Activated CD4-positive, alpha-beta T cell treated with anti-CD3 and anti-CD28 coated beads, Interleukin-2, amount 50 U/mL, for 1 hour (primary cell): ENCODE measurements around the gene CCDC152.

Experiments used
- DNase-seq: peaks from one replicate; pipeline ENCODE4 v3.0.0-alpha.2; 2020

Gene CCDC152

DNA sequence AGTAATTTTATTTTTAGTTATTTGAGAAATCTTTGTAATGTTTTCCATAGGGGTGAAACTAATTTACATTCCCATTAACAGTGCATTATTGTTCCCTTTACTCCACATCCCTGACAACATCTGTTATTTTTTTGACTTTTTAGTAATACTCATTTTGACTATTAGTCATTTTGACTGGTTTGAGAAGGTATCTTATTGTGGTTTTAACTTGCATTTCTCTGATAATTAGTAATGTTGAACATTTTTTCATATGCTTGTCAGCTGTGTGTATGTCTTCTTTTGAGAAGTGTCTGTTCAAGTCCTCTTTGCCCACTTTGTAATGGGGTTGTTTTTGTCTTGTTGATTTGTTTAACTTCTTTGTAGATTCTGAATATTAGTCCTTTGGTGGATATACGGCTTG lies 27.5 kb downstream of the CCDC152 start:
- DNase-seq: no peak

DNA sequence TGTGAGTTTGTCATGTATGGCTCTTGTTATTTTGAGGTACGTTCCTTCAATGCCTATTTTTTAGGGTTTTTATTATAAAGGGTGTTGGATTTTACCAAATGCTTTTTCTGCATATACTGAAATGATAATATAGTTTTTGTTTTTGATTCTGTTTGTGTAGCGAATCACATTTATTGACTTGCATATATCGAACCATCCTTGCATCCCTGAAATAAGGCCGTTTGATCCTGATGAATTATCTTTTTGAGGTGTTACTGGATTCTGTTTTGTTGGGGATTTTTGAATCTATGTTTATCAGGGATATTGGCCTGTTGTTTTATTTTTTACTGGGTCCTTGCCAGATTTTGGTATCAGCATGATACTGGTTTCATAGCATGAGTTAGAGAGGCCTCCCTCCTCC lies 29.1 kb downstream of the CCDC152 start:
- no peak for DNase-seq

DNA sequence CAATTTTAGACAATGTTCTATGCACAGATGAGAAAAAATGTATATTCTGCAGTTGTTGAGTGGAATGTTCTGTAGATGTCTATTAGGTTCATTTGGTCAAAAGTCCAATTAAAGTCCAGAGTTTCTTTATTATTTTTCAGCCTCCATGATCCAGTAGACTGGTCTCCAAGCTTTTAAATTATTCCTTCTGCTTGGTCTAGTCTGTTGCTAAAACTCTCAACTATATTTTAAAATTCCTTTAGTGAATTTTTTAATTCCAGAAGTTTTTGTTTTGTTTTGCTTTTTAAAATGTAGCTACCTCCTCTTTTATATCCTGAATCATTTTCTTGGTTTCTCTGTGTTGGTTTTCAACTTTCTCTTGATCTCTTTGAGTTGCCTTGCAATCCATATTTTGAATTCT lies 30.5 kb downstream of the CCDC152 start:
- no peak for DNase-seq

DNA sequence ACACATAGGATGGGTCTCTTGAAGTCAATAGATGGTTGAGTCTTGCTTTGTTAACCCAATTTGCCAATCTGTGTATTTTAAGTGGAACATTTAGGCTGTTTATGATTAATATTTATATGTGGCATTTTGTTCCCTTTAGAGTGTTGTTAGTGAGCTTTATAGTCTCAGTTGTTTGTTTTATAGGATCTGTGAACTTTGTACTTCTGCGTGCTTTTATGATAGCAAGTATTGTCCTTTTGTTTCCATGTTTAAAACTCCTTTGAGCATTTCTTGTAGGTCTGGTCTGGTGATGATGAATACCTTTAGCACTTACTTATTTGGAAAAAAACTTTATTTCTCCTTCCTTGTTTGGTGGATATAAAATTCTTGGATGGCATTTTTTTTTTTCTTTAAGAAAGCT lies 31.2 kb downstream of the CCDC152 start:
- no peak for DNase-seq

DNA sequence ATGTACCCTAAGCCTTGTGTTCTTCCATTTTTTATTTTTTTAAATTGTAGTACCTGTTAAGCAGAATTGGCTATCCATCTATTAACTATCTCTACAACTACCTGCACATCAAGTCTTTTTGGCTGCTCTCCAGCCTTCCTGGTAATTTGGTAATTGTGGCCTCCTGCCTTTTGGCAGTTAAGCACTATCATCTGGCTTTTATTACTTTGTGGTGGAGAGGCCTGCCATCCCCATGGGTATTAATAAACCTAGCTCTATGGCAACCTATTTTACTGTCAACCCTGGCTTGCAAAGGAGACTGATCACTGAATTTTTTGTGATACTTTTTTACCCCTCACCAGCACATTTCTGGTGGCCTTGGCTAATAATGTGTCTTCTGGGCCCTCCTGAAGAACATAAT lies 34.5 kb downstream of the CCDC152 start:
- no peak for DNase-seq

DNA sequence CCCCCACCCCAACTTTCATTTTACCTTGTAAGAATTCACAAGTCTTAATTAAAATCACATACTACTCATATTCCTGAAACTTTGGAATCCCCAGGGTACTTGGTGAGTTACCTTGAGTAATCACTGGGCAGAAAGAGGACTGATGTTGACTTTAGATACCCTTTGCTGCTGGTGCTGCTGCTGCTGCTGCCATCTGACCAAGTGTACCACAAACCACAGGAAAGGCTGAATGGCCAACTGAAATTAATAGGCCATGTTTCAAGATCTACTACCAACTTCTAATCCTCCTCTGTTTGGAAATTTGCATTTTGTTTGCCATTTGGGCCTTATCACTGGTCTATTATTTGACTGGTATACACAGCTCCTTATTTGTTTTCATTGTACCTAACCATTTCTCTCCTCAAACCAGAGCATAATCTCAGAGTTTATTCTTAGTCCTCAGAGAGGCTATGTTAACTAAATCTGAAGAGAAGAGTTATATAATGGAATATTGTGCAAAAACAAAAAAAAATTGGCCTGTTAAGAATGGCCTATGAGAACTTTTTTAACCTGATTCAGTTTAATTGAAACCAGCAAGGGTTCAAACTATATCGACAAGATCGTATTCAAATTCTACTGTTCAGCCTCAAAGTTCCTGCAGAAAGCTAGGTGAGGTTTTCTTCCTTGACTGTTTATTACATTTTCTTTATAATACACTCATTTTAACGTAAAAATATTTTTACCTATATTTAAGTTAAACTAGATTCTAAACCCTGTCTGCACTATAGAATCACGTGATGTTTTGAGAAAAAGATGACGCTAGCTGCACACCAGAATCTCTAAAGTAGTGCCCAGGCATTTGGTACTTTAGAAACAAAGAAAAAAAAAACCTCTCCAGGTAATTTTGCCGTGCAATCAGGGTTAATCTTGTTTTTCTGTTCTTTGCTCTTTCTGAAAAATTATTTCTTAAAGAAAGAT lies 41.9 kb downstream of the CCDC152 start:
- no peak for DNase-seq

DNA sequence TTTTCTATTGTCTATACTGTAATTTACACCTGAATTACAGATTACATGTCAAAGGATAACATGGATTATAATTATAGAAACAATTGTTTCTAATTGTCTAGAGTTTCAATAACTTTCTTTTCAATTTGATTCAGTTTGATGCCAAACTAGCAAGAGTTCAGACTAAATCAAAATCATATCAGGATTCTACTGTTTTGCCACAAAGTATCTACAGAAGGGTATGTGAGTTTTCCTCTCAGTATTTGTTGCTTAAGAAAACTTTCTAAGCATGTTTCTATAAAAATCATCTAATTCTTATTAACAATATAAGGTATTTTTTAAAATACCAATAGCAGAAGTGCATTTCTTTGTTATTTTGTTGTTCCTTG lies 42.6 kb downstream of the CCDC152 start:
- DNase-seq: no peak

DNA sequence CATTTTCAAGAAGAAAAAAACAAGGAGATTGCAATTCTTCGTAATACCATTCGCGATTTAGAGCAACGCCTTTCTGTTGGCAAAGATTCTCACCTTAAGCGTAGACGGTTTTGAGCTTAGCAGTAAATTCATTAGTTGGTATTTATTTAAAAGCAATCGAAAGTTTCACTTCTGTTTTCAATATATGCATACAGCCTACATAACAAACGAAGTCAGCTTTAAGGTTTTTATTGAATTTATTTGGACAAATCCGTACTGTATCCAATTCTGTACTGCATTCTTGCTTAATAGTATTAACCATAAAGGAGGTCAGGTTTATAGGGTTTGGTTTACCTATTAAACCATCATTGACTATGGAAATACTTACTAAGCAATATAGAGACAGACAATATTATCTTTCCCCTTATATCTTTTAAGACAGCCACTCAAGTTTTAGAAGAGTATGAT lies 43.1 kb downstream of the CCDC152 start:
- DNase-seq: no peak

DNA sequence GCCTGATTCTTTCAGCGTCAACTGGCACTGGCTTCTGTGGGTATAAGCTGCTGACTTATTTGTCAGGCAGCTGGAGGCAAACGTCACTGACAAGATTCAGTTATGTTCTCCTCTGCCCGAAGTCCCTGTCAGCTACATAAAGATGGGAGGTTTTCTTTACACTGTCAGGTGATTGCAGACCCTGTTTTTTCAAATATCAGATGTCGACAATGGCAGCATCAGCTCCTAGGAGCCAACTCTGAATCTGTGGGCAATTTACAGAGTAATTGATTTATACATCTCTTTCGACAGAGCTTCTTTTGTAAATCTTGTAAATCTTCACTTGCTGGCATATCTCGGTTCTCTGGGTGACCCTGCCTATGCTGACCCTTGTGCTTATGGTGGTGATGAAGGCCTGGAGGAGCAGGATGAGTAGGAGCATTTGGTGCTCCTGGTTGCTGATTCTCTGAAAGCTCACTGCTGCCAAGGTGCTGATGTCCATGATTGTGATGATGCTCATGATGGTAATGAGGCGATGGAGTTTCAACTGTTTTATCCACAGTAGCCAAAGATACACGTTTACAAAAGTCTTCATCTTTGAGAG lies 44.2 kb downstream of the CCDC152 start:
- no peak for DNase-seq

DNA sequence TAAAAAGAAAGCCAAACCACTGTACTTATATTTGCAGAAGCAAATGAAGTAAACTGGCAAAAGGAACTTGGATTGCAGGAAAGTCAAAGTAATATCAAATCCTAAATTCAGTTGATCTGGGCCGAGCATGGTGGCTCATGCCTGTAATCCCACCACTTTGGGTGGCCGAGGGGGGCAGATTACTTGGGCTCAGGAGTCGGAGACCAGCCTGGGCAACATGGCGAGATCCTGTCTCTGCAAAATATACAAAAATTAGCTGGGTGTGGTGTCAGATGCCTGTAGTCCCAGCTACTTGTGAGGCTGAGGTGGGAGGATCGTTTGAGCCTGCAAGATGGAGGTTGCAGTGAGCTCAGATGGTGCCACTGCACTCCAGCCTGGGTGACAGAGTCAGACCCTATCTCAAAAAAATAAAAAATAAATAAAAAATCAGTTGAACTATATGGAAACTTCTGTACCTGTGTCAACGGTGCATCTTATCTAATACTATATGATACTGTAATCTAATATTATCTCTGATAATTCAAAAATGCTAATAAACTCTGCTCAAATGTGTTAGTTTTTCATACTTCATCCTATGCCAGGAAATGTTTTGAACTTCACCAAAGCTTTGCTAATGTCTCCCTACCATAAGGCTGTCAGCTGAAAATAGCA lies 45.0 kb downstream of the CCDC152 start:
- no peak for DNase-seq

DNA sequence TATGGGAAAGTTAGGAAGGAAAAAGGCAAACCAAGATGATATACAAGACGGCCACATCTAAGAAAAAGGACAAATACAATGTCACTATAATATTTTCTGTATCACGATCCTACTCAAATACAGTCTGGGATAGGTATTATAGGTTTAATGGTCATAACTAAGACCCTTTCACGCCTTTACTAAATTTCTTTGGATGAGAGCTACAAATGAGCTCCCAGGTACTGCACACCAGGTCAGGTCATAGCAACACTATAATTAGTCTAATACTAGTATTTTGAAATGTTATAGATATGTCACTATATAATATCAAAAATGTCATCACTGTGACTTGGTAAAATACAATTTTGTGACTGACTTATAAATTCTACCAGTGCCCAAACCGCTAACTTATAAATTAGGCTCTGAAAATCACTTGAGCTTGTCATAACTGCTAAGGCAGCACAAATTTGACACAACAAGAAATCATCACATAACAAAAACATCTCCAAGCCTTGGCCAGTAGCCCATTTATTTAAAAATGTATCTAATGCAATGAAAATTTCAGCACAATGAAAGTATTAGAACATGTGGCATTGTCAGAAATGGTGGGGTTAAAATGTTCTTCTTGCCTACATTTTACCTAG lies 48.2 kb downstream of the CCDC152 start:
- DNase-seq: no peak

DNA sequence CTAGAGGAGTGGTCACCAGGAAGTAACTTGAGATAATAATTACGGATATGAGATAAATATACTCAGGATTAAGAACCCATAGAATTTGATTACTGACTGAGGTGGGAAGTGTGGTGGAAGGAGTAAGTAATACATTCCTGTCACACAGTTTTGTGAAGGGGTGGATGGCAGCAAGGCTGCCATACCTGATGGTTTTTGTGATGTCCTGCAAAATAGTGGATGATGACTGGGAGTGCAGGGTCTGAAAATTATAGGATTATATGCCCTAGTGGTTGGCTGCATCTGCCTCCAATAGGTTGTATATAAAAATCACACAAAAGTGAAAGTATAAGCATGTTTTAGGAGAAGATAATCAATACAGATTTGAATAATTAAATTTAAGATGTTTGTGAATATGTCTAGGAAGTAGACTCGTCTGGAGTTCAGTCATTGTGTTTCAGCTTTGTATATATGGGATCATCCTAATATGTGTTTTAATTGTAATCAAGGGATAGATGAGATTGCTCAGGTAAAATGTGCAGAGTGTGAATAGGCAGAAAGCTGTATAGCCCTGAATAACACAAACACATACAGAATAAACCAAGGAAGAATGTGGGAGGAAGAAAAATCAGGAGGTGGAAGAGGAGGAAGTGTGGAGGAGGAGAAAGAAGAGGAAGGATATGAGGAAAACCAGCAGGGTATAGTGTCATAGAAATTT lies 49.5 kb downstream of the CCDC152 start:
- DNase-seq: no peak

DNA sequence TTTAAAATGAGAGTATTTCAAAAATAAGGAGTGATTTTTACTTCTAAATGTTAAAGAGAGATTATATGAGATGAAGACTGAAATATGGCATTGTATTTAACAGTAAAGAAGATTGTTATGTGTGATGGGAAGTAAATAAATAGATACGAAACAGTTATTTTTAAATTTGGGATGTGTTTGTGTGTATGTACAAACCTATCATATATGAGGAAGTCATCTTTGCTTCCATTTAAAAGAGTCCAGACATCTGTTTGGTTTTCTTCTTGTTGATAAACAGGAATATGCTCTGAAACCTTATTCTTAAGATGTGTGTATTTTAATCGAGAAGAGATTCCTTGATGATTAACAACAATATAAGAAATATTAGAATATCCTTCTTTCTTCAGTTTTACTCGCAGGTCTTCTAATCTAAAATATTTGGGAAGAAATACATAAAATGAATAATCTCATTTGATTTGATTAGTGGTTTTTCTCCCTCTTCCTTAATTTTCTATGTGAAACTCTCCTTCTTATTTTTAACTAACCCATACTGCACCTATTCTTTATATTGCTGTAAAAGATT lies 50.2 kb downstream of the CCDC152 start:
- no peak for DNase-seq

DNA sequence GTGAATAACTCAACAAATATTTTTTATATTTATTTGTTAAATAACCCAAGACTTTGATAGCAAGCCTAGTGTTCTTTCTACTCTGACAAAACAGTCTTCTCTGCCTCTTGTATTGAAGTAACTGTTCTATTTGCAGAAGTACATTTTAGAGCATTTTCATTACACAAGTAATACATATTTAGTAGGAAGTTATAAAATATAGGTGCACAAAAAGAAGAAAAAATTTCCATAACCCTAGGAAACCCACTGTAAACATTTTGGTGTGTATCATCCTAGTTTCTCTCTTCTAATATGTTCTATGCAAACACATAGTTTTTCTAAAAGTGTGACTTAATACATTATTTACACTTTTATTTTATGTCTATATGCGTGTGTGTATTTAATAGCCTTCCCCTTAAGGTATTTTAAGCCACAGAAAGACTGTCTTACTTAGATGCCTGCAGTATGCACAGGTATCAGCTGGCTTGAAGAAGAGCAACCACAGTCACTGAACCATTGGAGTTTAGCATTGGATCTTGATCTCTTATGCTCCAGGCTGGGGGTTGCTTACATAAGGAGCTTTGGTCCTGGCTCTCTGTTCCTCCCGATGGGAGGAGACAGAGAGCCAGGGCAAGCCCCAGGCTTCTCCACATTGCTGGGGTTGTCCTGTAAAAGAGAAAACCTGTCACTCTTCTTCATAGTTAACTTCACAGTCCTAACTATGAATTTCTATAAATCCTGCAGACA lies 51.3 kb downstream of the CCDC152 start:
- no peak for DNase-seq

DNA sequence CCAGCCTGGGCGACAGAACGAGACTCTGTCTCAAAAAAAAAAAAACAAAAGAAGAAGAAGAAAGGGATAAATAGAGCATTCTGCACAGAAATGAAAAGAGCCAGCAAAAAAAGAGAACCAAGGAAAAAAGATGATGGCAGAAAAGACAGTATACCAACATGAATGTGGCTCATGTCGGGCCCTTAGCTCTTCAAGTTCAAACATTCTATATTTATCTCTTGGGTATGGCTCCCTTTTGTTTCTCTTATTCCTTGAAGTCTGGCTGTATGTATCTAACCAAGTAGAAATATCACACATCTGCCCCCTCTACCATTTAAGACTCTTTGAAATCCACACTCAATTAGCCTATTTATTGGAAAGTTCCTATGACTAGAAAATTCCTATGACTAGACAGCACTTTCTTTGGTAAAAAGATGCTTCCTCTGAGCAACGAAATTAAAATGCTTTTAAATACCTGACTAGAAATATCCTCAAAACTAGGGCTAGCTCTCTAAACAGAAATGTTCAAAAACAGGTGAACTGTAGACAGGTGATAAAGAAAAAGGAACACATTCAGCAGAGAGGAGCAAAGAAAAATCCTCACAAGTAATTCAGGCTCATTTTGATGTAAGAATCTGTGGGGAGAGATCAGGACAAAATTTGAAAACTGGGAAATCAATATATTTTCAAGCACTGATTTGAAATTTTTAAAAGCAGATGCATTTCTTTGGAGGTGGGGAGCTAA lies 52.4 kb downstream of the CCDC152 start:
- no peak for DNase-seq

DNA sequence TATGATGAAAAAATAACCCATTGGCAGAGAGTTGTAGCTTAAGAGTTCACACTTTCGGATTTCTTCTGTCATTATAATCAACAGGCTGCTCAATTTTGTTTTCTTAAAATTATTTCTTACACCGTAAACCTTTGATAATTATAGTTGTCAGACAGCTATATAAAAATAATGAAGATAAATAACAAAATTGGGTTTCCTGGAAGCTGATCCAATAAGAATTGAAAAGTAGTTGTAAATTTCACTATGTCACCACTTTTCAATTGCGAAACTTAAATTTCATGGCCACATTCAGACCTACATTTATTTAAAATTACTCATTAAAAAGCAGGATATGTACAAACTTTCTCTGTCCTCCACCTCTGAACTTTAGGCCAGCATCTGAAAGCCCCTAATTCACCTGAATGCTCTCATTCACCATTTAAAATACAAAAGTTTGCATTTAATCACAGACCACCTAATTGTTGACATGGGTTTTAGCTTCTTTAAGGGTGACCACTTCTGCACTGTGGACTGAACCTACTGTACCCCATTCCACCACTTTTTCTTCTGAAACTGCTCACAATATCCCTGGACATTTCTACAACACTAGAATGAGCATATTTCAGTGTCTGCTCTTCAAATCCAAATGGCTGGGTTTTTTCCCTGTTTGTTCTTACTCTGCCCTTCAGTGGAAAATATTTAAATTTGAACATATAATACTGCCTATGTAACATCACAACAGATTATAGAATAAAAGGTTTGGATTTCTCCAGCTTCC lies 54.4 kb downstream of the CCDC152 start:
- DNase-seq: no peak

DNA sequence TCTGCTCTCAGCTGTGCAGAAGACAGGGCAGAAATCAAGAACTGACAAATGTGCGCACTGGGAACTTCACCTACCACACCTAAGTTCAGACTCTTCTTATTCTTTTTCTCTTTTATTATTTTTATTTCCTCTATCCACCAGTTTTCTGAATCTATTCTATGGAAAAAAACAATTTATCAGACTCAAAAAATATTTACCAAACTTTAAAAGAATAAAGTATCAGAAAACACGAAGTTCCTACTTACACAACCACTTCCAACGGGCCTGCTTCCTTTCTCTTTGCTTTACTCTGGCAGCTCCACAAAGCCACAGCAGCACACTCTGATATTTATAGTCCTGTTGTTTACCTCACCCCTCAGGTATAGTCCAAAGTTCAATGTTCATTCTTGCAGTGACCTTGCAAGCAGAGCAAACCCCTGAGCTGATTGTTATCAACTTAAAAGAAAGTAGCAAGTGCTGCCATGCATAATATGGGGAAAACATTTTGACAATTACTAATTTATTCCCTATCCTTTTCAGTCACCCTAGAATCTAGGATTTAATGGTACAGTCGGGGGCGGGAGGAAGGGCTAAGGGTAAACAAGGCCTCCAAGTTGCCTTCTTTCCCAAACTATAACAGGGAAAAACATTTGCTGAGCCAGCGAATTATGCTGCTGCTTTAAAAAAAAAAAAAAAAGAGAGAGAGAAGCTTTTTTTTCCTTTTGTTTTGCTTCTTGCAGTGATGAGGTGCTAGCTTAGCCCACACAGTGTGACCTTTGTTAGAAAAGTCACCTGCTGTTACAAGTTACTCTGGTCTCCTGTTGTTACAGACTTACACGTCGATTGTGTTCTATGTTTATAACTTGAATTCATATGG lies 55.2 kb downstream of the CCDC152 start, which contains the start of gene SELENOP:
TSS of gene SELENOP (minus strand) at position 302 of the 856 bp plus-strand sequence. CDS start 3,539 bp downstream, outside the sequence.
- no peak for DNase-seq

DNA sequence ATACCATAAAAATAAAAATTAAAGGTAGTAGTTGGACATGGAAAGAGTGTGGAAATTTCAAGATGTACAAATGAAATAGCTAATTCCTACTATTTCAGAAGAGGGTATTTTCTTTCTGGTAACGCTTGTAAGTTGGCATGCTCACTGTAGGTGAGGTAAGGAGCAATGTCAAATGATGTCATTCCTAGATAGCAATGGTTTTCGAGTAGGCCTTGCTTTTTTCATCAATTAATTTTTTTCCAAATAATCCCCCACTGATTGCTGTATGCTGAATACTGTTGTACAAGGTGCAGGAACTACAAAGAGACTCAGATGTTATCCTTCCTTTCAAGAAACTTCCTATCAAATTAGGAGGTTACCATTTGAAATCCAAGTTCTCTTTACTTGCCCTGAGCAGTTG lies 56.0 kb downstream of the CCDC152 start:
- DNase-seq: no peak

DNA sequence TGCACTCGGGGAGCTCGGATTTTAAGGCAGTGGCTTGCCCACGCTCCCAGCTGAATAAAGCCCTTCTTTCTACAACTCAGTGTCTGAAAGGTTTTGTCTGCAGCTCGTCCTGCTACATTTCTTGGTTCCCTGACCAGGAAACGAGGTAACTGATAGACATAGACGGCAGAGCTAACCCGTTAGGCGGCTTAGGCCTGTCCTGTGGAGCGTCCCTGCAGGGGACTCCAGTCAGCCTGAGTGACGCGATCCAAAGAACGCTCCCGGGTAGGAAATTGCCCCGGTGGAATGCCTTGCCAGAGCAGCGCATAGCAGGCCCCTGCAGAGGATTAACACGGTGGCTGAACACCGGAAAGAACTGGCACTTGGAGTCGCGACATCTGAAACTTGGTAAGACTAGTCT lies 56.9 kb downstream of the CCDC152 start:
- no peak for DNase-seq
